ENCODE data around the gene PRR23A. TPM values are rescaled to one million over a fixed set of nuclear protein-coding genes. Genes with fewer than 3 reads are reported as not detected.

The PRR23A gene
- total and polyA plus RNA-seq, 4 donors, result not detected

- no peak overlapping the region for H3K27ac ChIP-seq (ENCODE audit: low read depth in 1 of 2, low read length in 1 of 2)
- ATAC-seq (ENCODE audit: insufficient read depth, low FRiP score) (no peak), DNase-seq (no peak)
- no peaks in the 10 kb centered on the region for H3K36me3 ChIP-seq (ENCODE audit: control insufficient read depth in 4 of 4, insufficient read depth in 4 of 4, low read length in 4 of 4)
- WGBS, 2 donors, result 93 to 95% methylated on average over 2 of the region's 2 CpGs
- TF ChIP-seq CTCF (IDR thresholded peaks at IDR 0.05; ENCODE audit: control extremely low read depth, extremely low read depth), result no peak
- H3K4me3 ChIP-seq, result no peak overlapping the region
- H3K27me3 ChIP-seq (ENCODE audit: control insufficient read depth in 3 of 3, insufficient read depth in 3 of 3, low read length in 2 of 3), result no peaks in the 10 kb centered on the region
- H3K9me3 ChIP-seq (ENCODE audit: control insufficient read depth in 4 of 4, insufficient read depth in 3 of 4, low read length in 3 of 4), result peaks cover 0 to 11% (median 1%) of the 10 kb centered on the region in 4 donors
- H3K9ac ChIP-seq (ENCODE audit: insufficient read depth in 1 of 2, low read length in 2 of 2), result no peak overlapping the region
- no peaks in the 10 kb centered on the region for H3K4me1 ChIP-seq (ENCODE audit: control insufficient read depth in 5 of 5, insufficient read depth in 5 of 5, low read length in 5 of 5)
Measured at GRCh38 chr3:139024968-139025367, 18.9 kb upstream of the PRR23A start.

- 58 to 60% methylated on average over 15 to 19 of the region's 19 CpGs for WGBS, 2 donors
- ATAC-seq (ENCODE audit: insufficient read depth, low FRiP score), result no peak
- no peaks in the 10 kb centered on the region for H3K36me3 ChIP-seq (ENCODE audit: control insufficient read depth in 4 of 4, insufficient read depth in 4 of 4, low read length in 4 of 4)
Measured at GRCh38 chr3:139020868-139021234, 14.8 kb upstream of the PRR23A start, which contains the start of gene PRR23B. TSS of gene PRR23B (minus strand) at chr3:139020926. CDS start at chr3:139020661, 265 bp downstream.

GRCh38 chr3:139020036-139020867, 14.2 kb upstream of the PRR23A start:
- H3K9me3 ChIP-seq (ENCODE audit: control insufficient read depth in 4 of 4, insufficient read depth in 3 of 4, low read length in 3 of 4), result peaks cover 0 to 14% (median under 1%) of the 10 kb centered on the region in 4 donors
- no peaks in the 10 kb centered on the region for H3K36me3 ChIP-seq (ENCODE audit: control insufficient read depth in 4 of 4, insufficient read depth in 4 of 4, low read length in 4 of 4)
- no peak overlapping the region for H3K9ac ChIP-seq (ENCODE audit: insufficient read depth in 1 of 2, low read length in 2 of 2)
- H3K4me3 ChIP-seq, result no peak overlapping the region
- H3K4me1 ChIP-seq (ENCODE audit: control insufficient read depth in 5 of 5, insufficient read depth in 5 of 5, low read length in 5 of 5), result no peaks in the 10 kb centered on the region
- no peak for TF ChIP-seq CTCF (IDR thresholded peaks at IDR 0.05; ENCODE audit: control extremely low read depth, extremely low read depth)
- 58 to 65% methylated on average over 73 to 81 of the region's 81 CpGs for WGBS, 2 donors
- DNase-seq (no peak), ATAC-seq (ENCODE audit: insufficient read depth, low FRiP score) (no peak)
- H3K27me3 ChIP-seq (ENCODE audit: control insufficient read depth in 3 of 3, insufficient read depth in 3 of 3, low read length in 2 of 3), result no peaks in the 10 kb centered on the region
- H3K27ac ChIP-seq (ENCODE audit: low read depth in 1 of 2, low read length in 1 of 2), result no peak overlapping the region

More at GRCh38 chr3:139020868-139021234, 14.8 kb upstream of the PRR23A start, which contains the start of gene PRR23B:
- Histone ChIP-seq H3K27me3 (ENCODE audit: control insufficient read depth in 3 of 3, insufficient read depth in 3 of 3, low read length in 2 of 3) (no peaks in the 10 kb centered on the region), H3K9ac (ENCODE audit: insufficient read depth in 1 of 2, low read length in 2 of 2) (no peak within 1 kb of the TSS), H3K27ac (ENCODE audit: low read depth in 1 of 2, low read length in 1 of 2) (no peak within 1 kb of the TSS), H3K9me3 (ENCODE audit: control insufficient read depth in 4 of 4, insufficient read depth in 3 of 4, low read length in 3 of 4) (peaks cover 0 to 14% (median 1%) of the 10 kb centered on the region in 4 donors), H3K4me3 (no peak within 1 kb of the TSS), H3K4me1 (ENCODE audit: control insufficient read depth in 5 of 5, insufficient read depth in 5 of 5, low read length in 5 of 5) (no peaks in the 10 kb centered on the region)
- DNase-seq, result no peak
- TF ChIP-seq CTCF (IDR thresholded peaks at IDR 0.05; ENCODE audit: control extremely low read depth, extremely low read depth), result no peak

All from lung (tissue), 12 donors.